GM19099 (cell line): Measurements from ENCODE around the gene NUP210.

Source experiments
- POLR2A ChIP-seq: IDR thresholded peaks from 3 replicates; pipeline ENCODE4 v1.6.1; 2011; ENCODE audit warnings: low read depth; ENCODE audit not compliant: insufficient read length; ENCODE audit errors: extremely low read depth

NUP210 gene

DNA sequence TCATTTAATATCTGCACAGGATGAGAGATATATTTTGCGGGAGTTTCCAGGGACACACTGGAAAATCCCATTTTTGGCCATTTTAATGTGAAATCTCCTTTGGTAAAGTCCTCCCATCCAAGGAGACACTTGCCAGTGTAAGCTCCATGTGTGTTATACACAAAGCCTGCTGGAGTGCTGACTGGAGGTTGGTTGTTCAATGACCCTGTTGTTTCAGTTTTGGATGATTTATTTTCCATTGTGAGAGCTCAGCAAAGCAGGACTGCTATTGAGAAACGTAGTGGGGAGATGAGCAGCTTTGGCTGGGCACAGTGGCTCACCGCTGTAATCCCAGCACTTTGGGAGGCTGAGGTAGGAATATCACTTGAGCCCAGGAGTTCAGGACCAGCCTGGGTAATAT, 127.7 kb downstream of the NUP210 start:
- TF ChIP-seq POLR2A = no peak

DNA sequence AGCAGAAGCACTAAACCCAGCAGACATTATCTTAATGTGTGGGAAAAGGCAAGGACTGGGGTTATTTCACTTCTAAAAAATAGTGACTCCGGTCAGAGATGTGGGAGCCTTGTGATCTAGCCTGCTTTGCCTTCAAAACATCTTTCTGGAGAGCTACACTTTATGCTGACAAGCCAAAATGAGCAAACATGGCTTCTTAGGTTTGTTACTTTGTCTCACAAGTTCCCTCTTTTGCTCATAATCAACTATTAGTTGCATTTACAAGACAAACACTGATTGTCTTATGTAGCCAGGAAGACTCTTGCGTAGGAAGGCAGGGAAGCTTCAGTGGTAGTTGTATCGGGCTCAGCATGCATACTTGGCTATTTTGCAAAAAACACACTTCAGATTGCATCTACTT, 129.2 kb downstream of the NUP210 start:
- no peak for TF ChIP-seq POLR2A

DNA sequence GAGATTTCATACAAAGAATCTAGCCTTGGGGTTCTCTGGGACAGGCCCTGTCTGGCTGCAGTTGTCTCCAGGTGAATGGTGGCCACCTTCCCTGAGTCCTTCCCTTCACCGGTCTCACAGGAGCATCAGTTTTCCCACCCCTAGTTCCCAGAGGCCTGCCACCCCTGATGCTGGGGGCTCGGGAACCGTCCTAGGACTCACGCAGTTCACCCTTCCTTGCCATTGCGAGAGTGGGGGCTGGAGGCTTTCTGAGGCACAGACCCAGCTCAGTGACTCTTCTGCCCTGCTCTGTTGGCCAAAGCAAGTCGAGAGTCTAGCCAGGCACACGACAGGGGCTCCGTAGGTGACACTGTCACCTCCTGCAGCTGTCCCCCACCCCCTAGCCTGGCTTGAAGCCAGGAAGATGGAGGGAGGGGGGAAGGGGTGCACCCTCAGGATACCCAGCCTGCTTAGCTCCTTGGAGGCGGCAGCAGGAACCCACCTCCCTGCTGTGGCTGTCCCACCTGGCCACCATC, 130.3 kb downstream of the NUP210 start:
- no peak for TF ChIP-seq POLR2A

DNA sequence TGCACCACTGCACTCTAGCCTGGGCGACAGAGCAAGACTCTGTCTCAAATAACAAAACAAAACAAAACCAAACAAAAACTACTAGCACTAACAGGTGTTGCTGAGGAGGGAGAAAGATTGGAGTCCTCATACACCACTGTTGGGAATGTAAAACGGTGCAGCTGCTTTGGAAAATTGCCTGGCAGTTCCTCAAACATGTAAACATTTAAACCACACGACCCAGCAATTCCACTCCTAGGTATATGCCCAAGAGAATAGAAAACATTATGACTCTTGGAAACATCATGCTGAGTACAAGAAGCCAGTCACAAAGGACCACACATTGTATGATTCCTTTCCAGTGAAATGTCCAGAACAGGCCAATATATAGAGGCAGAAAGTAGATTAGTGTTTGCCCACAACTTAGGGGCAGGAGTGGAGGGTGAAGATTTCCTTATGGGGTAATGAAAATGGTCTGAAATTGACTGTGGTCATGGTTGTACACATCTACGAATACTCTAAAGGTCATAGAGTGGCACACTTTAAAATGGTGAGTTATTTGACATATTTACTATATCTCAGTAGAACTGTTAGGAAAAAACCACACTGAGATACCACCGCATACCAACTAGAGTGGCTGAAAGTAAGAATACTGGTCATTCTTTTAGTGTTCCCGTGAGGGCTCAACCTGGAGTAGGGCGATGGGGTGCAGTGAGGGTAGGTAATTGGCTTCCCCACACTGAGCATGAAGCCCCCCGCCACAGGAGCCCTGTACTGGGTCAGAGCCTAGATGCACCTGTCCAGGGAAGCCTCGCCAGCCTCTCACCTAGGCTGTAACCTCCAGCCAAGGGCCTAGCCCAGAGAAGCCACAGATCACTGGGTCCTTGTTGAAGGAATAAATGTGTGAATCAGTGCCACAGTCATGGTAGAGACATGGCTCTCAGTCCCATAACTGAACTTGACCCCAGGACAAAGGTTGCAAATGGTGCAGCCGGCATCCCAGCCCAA, 131.1 kb downstream of the NUP210 start:
- TF ChIP-seq POLR2A = no peak

DNA sequence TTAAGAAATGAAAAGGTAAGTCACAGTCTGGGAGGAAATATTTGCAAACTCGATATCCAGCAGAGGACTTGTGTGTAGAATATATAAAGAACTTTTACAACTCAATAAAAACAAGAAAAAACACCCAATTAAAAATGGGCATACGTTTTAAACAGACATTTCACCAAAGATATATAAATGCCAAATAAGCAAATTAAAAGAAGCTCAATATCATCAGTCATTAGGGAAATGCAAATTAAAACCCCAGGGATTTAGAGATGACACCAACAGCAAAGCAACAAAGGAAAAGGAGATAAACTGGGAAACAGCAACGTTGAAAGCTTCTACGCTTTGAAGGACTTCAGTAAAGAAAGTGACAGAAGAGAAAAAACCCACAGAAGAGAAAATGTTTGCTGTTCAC, 132.3 kb downstream of the NUP210 start:
- TF ChIP-seq POLR2A = no peak

DNA sequence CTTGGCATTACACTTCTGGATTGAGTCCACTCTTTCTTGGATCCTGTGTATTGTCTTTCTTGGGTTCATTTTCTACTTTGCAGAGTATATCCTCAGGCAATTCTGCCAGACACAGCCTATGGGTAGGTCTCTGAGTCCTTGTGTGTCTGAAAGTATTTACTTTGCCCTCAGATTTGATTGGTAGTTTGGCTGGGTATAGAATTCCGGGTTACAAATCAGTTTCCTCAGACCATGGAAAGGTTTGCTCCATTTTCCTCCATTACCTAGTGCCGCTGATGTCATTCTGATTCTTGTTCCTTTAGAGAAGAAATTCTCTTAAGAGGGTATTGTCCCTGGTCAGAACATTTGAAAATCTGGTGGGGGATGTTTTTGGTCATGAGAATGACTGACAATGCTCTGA, 133.2 kb downstream of the NUP210 start:
- no peak for TF ChIP-seq POLR2A

DNA sequence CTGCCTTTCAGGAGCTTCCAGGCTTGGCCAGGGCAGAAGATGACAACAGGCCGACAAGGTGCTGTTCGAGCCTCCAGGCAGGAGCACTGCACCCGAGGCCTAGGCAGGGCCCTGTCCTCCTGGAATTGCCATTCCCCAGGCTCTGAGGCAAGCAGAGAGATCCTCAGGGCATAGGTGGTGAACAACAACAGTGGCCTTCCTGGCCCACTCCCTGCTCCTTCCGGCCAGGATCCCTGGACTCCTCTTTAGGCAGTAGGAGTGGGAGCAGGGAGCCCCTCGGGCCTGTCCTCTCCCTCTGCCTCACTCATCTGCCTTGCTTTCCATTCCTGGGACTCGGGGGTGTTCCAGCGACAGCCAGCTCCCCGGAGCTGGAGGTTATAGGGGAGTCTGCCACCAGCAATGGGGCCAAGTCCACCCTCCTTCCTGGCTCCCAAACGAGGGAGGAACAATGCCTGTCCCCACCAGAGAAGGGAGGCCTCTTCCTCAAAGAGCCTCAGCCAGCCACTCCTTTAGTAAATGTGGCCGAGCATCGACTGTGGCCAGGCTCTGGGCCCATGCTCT, 135.0 kb downstream of the NUP210 start:
- no peak for TF ChIP-seq POLR2A

DNA sequence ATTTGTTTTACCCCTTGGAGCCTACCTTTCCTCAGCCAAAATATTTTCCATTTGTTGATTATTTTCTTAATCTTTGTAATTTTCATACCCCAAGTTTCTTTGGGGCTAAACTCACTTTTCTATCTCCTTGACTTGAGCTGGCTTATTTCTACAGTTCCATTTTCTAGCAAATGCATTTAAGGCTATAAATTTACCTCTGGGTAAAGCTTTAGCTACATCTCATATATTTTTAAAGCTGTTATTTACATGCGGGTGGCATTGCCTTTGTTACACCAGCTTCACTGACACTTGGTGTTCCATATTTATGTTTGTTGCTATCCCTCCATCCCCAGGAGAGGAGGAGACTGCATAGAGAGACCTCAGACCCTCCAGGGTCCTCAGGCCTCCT, 136.3 kb downstream of the NUP210 start:
- TF ChIP-seq POLR2A = no peak

DNA sequence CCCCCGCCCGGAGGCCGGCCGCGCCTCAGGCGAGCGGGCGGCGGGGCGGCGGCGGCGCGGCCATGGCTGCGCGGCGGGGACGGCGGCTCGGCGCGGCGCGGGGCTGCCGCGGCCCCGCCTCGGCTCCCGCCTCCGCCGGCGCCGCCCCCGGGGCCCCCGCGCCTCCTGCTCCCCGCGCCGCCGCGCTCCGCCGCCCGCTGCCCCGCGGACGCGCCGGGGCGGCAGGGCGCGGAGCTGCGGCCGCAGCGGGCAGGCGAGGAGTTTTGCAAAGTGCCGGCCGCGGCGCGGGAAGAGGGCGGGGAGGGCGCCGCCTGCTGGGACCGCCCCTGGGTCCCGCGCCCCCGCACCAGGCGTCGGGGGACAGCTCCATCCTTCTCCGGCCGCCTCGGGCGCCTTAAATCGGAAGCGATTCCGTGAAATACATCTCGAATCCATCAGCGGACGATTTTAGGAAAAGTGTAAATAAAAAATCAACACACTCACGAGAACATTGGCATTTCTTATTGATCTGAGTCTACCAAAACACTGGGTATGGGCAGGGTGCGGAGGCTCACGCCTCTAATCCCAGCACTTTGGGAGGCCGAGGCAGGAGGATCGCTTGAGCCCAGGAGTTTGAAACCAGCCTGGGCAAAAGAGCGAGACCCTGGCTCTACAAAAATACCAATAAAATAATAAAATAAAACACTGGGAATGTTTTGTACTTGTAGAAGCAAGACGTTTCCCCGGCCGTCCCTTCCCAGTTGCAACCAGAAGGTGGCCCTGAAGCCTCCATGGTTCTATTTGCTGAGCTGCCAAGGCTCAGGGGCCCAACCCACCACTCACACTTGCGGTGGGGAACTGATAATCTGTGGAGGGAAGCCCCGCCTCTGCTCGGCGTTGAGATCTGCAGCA, 136.9 kb downstream of the NUP210 start:
- no peak for TF ChIP-seq POLR2A

DNA sequence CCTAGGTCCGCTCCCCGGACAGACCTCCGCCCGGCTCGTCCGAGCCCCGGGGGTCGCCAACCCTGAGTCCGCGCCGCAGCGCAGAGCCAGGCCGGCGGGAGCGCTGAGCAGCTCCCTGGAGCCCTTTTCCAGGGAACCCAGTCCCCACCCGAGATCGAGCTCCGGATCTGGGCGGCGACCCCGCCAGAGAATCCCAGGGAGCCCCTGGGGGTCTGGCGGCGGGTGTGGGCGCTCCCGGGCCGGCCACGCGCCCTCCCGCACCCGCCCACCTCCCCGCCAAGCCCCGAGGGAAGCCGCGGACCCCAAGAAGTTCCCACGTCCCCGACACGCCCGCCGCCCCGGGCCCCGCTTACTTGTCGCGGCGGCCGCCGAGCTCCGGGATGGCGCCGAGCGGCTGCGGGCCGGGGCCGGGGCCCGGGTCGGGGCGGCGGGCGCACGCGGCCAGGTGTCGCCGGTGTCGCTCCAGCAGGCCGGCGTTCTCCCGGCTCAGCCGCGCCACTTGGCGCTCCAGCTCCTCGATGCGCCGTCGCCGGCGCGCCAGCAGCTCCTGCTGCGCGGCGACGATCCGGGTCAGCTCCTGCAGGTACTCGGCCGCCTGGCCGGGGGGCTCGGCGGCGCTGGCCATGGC, 137.7 kb downstream of the NUP210 start:
- TF ChIP-seq POLR2A = no peak

DNA sequence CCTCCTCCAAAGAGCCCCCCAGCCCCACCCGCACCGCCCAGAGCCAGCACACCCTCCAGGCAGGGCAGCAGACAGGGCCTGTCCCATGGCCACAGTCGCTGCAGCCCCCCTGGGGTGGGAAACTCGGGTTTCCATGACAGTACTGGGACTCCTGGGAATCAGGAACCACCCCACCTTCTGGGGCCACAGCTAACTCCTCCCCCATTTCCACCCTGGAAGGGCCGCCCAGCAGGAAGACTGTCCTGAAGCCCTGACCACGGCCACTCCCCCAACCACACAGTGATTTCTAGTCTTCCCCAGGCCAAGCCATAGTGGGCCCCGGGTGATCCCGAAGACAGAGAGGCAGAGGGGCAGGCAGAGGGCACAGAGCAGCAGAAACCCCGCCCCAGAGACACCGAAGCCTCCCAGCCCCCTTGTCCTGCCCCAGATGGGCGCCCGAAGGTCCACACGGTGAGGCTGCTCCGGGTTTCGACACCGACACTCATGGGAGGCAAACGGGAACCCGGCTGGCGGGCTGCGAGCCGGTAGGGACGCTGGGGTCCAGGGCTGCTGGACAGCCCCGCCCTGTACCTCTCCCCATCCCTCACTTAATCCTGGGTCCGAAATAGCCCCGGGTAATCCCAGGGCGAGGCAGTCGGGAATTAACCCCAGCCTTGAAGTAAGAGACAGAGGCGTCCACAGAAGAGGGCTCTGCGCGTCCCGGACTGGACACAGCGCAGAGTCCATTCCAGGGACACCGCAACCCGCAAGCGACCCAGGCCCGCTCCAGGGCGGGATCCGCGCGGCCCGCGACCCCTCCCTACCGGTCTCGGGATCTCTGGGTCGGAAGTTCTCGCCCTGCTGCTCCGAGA, 138.4 kb downstream of the NUP210 start:
- no peak for TF ChIP-seq POLR2A

DNA sequence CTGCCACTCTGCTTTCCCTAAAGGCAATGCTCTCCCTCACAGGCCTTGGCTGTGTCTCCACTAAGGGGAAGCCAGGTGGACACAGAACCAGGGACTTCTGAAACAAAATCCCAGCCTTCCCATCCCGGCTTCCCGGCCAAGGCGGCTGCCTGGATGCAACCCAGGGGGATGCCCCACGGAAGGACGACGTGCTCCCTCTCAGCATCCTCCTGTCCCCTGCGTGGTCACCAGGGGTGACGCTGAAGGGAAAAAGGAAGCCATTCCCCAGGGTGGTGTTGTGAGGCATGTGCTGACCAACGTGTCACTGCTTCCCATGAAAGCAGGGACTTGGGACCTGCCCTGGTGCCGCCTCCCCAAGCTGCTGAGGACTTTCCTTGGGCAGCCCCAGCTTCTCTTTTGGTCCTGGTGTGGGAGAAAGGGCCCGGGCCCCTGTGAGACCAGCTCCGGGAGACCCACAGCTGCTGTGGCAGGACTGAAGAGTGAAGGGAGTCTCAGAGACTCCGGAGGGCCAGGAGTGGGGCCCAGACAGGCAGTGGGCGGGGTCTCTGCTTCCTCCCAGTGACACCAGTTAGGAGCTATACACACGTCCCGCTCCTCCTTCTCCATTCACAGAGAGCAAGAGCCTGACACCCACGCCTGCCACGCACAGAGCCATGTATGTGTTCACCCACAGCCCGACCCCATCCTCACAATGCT, 139.2 kb downstream of the NUP210 start:
- TF ChIP-seq POLR2A = no peak

DNA sequence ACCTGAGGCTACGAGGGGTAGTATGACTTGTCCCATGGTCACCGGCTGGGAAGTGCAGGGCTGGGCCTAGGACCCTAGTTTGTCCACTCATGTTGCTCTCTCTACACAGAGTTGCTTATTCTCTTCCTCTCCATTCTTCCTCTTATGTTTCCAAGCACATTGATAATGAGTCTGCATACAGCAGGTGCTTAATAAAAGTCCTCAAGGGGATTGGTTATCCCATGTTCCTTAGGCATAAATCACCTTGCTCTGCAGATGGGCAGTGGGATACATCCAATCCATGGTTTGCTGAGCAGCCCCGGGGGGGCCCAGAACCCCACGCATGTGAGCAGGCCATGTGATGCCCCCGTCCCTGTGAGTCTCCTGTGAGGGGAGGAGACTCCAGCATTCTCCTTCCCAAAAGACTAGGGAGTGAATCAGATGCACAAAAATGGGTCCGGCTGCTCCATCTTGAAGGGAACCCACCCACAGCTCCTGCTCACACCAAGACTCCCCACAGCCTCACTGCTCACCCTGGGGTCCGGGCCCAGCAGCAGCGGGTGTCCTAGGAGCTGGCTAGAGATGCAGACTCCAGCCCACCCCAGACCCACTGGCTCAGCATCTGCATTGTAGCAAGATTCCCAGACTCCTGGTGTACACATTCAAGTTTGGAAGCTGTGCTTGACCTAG, 139.9 kb downstream of the NUP210 start:
- TF ChIP-seq POLR2A = no peak
